K562 (cell line): ENCODE data around the gene SPOCK2. TPM values are rescaled to one million over a fixed set of nuclear protein-coding genes. Genes with fewer than 3 reads are reported as not detected.

Experiments
- ATAC-seq: fragments of 200-7000 bp; cut with Tn5 transposase; 3 replicates; pipeline ENCODE4 v1.9.1; 2020; ENCODE audit warnings: moderate library complexity
- BruUV-seq: library from RNA; stranded (reverse); fragments of 400-500 nt; replicated peaks from 2 replicates; lab custom pipeline; 2021; lab: Mats Ljungman, UMichigan
- CTCF ChIA-PET: fragments of 300-600 bp; formaldehyde crosslinking; extraction: SDS; loops from one replicate; lab custom pipeline; 2021; ENCODE audit warnings: low intra/inter-chr PET ratio; lab: Yijun Ruan, JAX
- POLR2A ChIA-PET: fragments of 300-600, 350-650 bp; sonication (Branson Sonifier 250); formaldehyde crosslinking; extraction: SDS; loops from one replicate; lab custom pipeline; 2021; ENCODE audit warnings: antibody characterized with exemption, inconsistent platforms; lab: Yijun Ruan, JAX
- DNase-seq, 4 experiments: peaks; one replicate each; pipeline versions ENCODE4 v3.0.0 to v3.0.0-alpha.2; 2011 to 2018; ENCODE audit warnings: low spot score in 3 of 4, mixed read lengths in 3 of 4; ENCODE audit errors: extremely low read depth in 1 of 4
- FAIRE-seq: peaks from 2 replicates; lab custom pipeline; 2011; peaks lifted over from hg19 to GRCh38; lab: Jason Lieb, UNC
- H2AFZ ChIP-seq: 2 replicates; pipeline ENCODE4 v1.6.0; 2011; ENCODE audit warnings: low read depth, low read length, control low read depth, inconsistent platforms
- H3K27ac ChIP-seq: fragments of 200-600 bp; 3 replicates; pipeline ENCODE4 v1.8.0; 2011; ENCODE audit warnings: low read depth, mild to moderate bottlenecking, control low read depth, inconsistent platforms, low read length, moderate library complexity, mixed read lengths; ENCODE audit errors: extremely low read depth
- H3K27me3 ChIP-seq, 2 experiments: fragments of 300-600 bp in 1 of 2; 2 replicates in 1 of 2; 3 replicates in 1 of 2; pipeline versions ENCODE4 v1.6.0 to v1.8.0; 2011; ENCODE audit warnings: inconsistent platforms in 2 of 2, low read length in 2 of 2, mild to moderate bottlenecking in 1 of 2, mixed read lengths in 1 of 2, moderate library complexity in 1 of 2; ENCODE audit not compliant: control insufficient read depth in 2 of 2, insufficient read depth in 2 of 2
- H3K36me3 ChIP-seq: fragments of 300-600 bp; 3 replicates; pipeline ENCODE4 v1.8.0; 2011; ENCODE audit warnings: mild to moderate bottlenecking, low read length, inconsistent platforms; ENCODE audit not compliant: control insufficient read depth, insufficient read depth
- H3K4me1 ChIP-seq, 2 experiments: fragments of 200-600 bp in 1 of 2; replicated peaks in 1 of 2; 2 replicates in 1 of 2; 3 replicates in 1 of 2; pipeline versions ENCODE4 v1.5.1 to v1.8.0; 2011; ENCODE audit warnings: inconsistent platforms in 2 of 2, low read length in 2 of 2, mild to moderate bottlenecking in 1 of 2, mixed read lengths in 1 of 2, moderate library complexity in 1 of 2; ENCODE audit not compliant: control insufficient read depth in 2 of 2, insufficient read depth in 2 of 2
- H3K4me2 ChIP-seq: 2 replicates; pipeline ENCODE4 v1.6.1; 2011; ENCODE audit warnings: low read length, control low read depth, inconsistent platforms, mixed read lengths; ENCODE audit not compliant: insufficient read depth
- H3K4me3 ChIP-seq: fragments of 200-600 bp; sonication (generic), shearing (Covaris generic); 2 replicates; pipeline ENCODE4 v1.5.1; 2016; ENCODE audit warnings: control low read depth, inconsistent platforms
- H3K79me2 ChIP-seq: fragments of 200-600 bp; 3 replicates; pipeline ENCODE4 v1.8.0; 2011; ENCODE audit warnings: low read length, inconsistent platforms; ENCODE audit not compliant: control insufficient read depth, insufficient read depth
- H3K9ac ChIP-seq, 2 experiments: 2 replicates each; pipeline versions ENCODE4 v1.6.0 to v1.6.1; 2011; ENCODE audit warnings: low read depth in 2 of 2, low read length in 2 of 2, control low read depth in 1 of 2, inconsistent platforms in 1 of 2, mild to moderate bottlenecking in 1 of 2, mixed read lengths in 1 of 2; ENCODE audit not compliant: insufficient read depth in 1 of 2
- H3K9me1 ChIP-seq: one replicate; pipeline ENCODE4 v1.6.0; 2011; ENCODE audit warnings: inconsistent platforms, mild to moderate bottlenecking, low read length, moderate library complexity; ENCODE audit not compliant: control insufficient read depth, insufficient read depth
- H3K9me3 ChIP-seq: replicated peaks from 2 replicates; pipeline ENCODE4 v1.5.1; 2011; ENCODE audit warnings: low read depth, low read length, inconsistent platforms; ENCODE audit not compliant: control insufficient read depth, insufficient read depth
- H4K20me1 ChIP-seq: replicated peaks from 2 replicates; pipeline ENCODE4 v1.6.1; 2011; ENCODE audit warnings: low read length, inconsistent platforms, mixed read lengths; ENCODE audit not compliant: control insufficient read depth, insufficient read depth
- FOXK1 ChIP-seq: sonication (generic); formaldehyde crosslinking; IDR thresholded peaks from 2 replicates; pipeline ENCODE4 v1.8.0; 2022; ENCODE audit warnings: missing genetic modification reagents, mild to moderate bottlenecking, borderline replicate concordance
- HEY1 ChIP-seq: fragments of 250-450 bp; sonication (Bioruptor Pico); IDR thresholded peaks from 2 replicates; pipeline ENCODE4 v1.5.0; 2020; ENCODE audit warnings: mild to moderate bottlenecking, moderate library complexity, borderline replicate concordance
- IRF1 ChIP-seq: sonication (generic); formaldehyde crosslinking; IDR thresholded peaks from 2 replicates; pipeline ENCODE4 v1.8.0; 2022; ENCODE audit warnings: missing genetic modification reagents, mild to moderate bottlenecking, borderline replicate concordance
- KLF6 ChIP-seq: fragments of 250-450 bp; sonication (Bioruptor Pico); IDR thresholded peaks from 2 replicates; pipeline ENCODE4 v1.4.0; 2020; ENCODE audit warnings: mild to moderate bottlenecking, moderate library complexity, borderline replicate concordance
- MCM3 ChIP-seq: fragments of 450-650 bp; IDR thresholded peaks from 2 replicates; pipeline ENCODE4 v1.6.1; 2016
- MEF2A ChIP-seq: IDR thresholded peaks from 2 replicates; pipeline ENCODE4 v1.6.1; 2011; ENCODE audit warnings: low read depth, mild to moderate bottlenecking, low read length, moderate library complexity; ENCODE audit not compliant: control insufficient read depth
- MYC ChIP-seq, 2 experiments: fragments of 250-450 bp in 1 of 2; sonication (Bioruptor Pico) in 1 of 2; IDR thresholded peaks; 2 replicates each; pipeline versions ENCODE4 v1.5.1 to v1.6.1; 2012 to 2021; ENCODE audit warnings: low read depth in 2 of 2, borderline replicate concordance in 1 of 2, improper control_type of control experiment in 1 of 2, low read length in 1 of 2, mild to moderate bottlenecking in 1 of 2, moderate library complexity in 1 of 2
- PHTF2 ChIP-seq: fragments of 250-450 bp; sonication (Bioruptor Pico); IDR thresholded peaks from 2 replicates; pipeline ENCODE4 v1.5.0; 2021; ENCODE audit warnings: mild to moderate bottlenecking
- POLR2G ChIP-seq: fragments of 200-400 bp; formaldehyde crosslinking; IDR thresholded peaks from 2 replicates; pipeline ENCODE4 v1.6.1; 2017; ENCODE audit warnings: low read depth, mild to moderate bottlenecking, antibody characterized with exemption, low read length, moderate library complexity
- RBM25 ChIP-seq: fragments of 200-400 bp; formaldehyde crosslinking; IDR thresholded peaks from 2 replicates; pipeline ENCODE4 v1.6.1; 2018; ENCODE audit warnings: low read length, low read depth, moderate library complexity; ENCODE audit not compliant: severe bottlenecking
- RBM34 ChIP-seq: fragments of 200-400 bp; formaldehyde crosslinking; IDR thresholded peaks from 2 replicates; pipeline ENCODE4 v1.6.1; 2018; ENCODE audit warnings: low read length, borderline replicate concordance; ENCODE audit not compliant: insufficient read depth
- SRSF3 ChIP-seq: fragments of 200-400 bp; formaldehyde crosslinking; IDR thresholded peaks from 2 replicates; pipeline ENCODE4 v1.6.1; 2016; ENCODE audit warnings: mild to moderate bottlenecking, low read length, moderate library complexity; ENCODE audit not compliant: insufficient read depth
- TAF7 ChIP-seq: fragments of 450-650 bp; IDR thresholded peaks from 2 replicates; pipeline ENCODE4 v1.6.1; 2016; ENCODE audit warnings: missing genetic modification characterization, missing compliant biosample characterization
- TGIF2 ChIP-seq: sonication (generic); formaldehyde crosslinking; IDR thresholded peaks from 2 replicates; pipeline ENCODE4 v1.8.1; 2022; ENCODE audit warnings: mild to moderate bottlenecking, missing genetic modification reagents, moderate library complexity
- ZFP91 ChIP-seq: sonication (generic); formaldehyde crosslinking; IDR thresholded peaks from 2 replicates; pipeline ENCODE4 v1.8.0; 2022; ENCODE audit warnings: mild to moderate bottlenecking, missing genetic modification reagents
- ZHX1 ChIP-seq: fragments of 150-350 bp; conservative IDR thresholded peaks from 2 replicates; pipeline ENCODE4 v1.6.1; 2014; ENCODE audit warnings: low read length
- ZNF584 ChIP-seq: fragments of 200-800 bp; sonication (Bioruptor generic); IDR thresholded peaks from 2 replicates; pipeline ENCODE4 v1.6.1; 2016; ENCODE audit warnings: low read depth, mild to moderate bottlenecking, missing genetic modification characterization, missing compliant biosample characterization
- ZNF668 ChIP-seq: fragments of 250-450 bp; sonication (Bioruptor Pico); IDR thresholded peaks from 2 replicates; pipeline ENCODE4 v1.8.0; 2022; ENCODE audit warnings: mild to moderate bottlenecking, inconsistent platforms
- WGBS: fragments of 100-300 bp; shearing (Covaris generic); methylation state at CpG from one replicate; pipeline ENCODE4 v1.1.6; 2016; ENCODE audit warnings: low coverage, mixed read lengths; ENCODE audit not compliant: insufficient coverage; ENCODE audit errors: missing lambda C conversion rate; 5-methylcytosine and 5-hydroxymethylcytosine counted together
- in situ Hi-C: fragments of 300-500 bp; cut with MboI; formaldehyde crosslinking; loops from 4 replicates; pipeline ENCODE4 v1.15.0; 2018; ENCODE audit warnings: inconsistent platforms, mixed read lengths
- intact Hi-C: fragments of 100-400 bp; cut with micrococcal nuclease; formaldehyde crosslinking; loops from 2 replicates; pipeline ENCODE4 v1.14.2; 2022
- polyA plus RNA-seq, 8 experiments: library from polyadenylated mRNA; depleted of rRNA in 4 of 8; stranded (reverse) in 5 of 8; unstranded in 3 of 8; fragments of >200 nt; fragmentation: Nextera tagmentation in 2 of 8; fragmentation: Illumina TruSeq in 1 of 8; extraction: Ambion mirVana in 2 of 8; extraction: Trizol in 1 of 8; gene quantifications; 2 replicates each; pipeline versions ENCODE4 v1.2.1 to v1.2.3, GENCODE V29; 2011 to 2014; ENCODE audit warnings: inconsistent platforms in 1 of 8, missing spikeins in 1 of 8
- total RNA-seq, 7 experiments: library from RNA; depleted of rRNA in 6 of 7; stranded (reverse); fragments of >200 nt in 6 of 7; fragmentation: Illumina TruSeq in 2 of 7; extraction: Trizol in 2 of 7; gene quantifications; 2 replicates each; pipeline versions ENCODE4 v1.2.1 to v1.2.3, GENCODE V29; 2011 to 2021; ENCODE audit warnings: low replicate concordance in 1 of 7

Gene SPOCK2
- total and polyA plus RNA-seq, 9 of the 15 experiments (the other 6 are each of a cell fraction or from before 2014, with no cell fraction given) = 0.04 to 0.86 (median 0.11) TPM; not detected in 2

- no peak for FAIRE-seq
- no peak for DNase-seq
These were observed 33.9 kb upstream of the SPOCK2 start for GRCh38 chr10:72122221-72122620.

More at GRCh38 chr10:72122221-72122620, 33.9 kb upstream of the SPOCK2 start:
- Histone ChIP-seq H3K27ac (no peak overlapping the region), H3K9me1 (no peaks in the 10 kb centered on the region), H4K20me1 (no peaks in the 10 kb centered on the region), H3K9ac (no peak overlapping the region), H3K79me2 (no peaks in the 10 kb centered on the region), H3K4me2 (no peak overlapping the region), H2AFZ (no peak overlapping the region), H3K27me3 (no peaks in the 10 kb centered on the region), H3K36me3 (no peaks in the 10 kb centered on the region), H3K9me3 (0 out of 2 replicates have a peak, but pooled peaks cover under 1% of the 10 kb centered on the region), H3K4me1 (peaks cover 0 to 5% of the 10 kb centered on the region in 2 experiments; a peak in 1 of 5 replicates), H3K4me3 (no peak overlapping the region)
- intact Hi-C loops (no loop called here), in situ Hi-C loops (no loop called here)
- no peak for ATAC-seq
- 91% methylated on average over 4 of the region's 4 CpGs for WGBS
- ChIA-PET CTCF (no interaction called here), POLR2A (interaction anchor here (0.9 kb wide), 1 partner anchor 211 kb away, joined by 3 read pairs; no protein-coding TSS in a partner anchor)
- no TSS peak for BruUV-seq
- no peak for TF ChIP-seq TGIF2 (CRISPR knock-in tag)
- TF ChIP-seq PHTF2 (CRISPR knock-in tag) = no peak
- TF ChIP-seq RBM25 = no peak
- TF ChIP-seq TAF7 (tag) = no peak
- no peak for TF ChIP-seq ZNF584 (CRISPR knock-in tag)
- no peak for TF ChIP-seq IRF1 (CRISPR knock-in tag)
- no peak for TF ChIP-seq FOXK1 (CRISPR knock-in tag)
- TF ChIP-seq MEF2A = no peak
- no peak for TF ChIP-seq KLF6 (CRISPR knock-in tag)
- no peak for TF ChIP-seq SRSF3
- TF ChIP-seq HEY1 (CRISPR knock-in tag) = no peak
- no peak for TF ChIP-seq MCM3
- no peak for TF ChIP-seq POLR2G
- no peak for TF ChIP-seq MYC (IDR thresholded peaks at IDR 0.05; ENCODE audit: low read depth, low read length)
- no peak for TF ChIP-seq MYC (CRISPR knock-in tag; IDR thresholded peaks at IDR 0.05; ENCODE audit: borderline replicate concordance, low read depth)
- TF ChIP-seq ZHX1 = no peak
- TF ChIP-seq ZNF668 (CRISPR knock-in tag) = no peak
- no peak for TF ChIP-seq RBM34
- no peak for TF ChIP-seq ZFP91 (CRISPR knock-in tag)
